NCI-H1930 (cell line): ENCODE data around the gene SORL1.
"Not testable (repeated sequence)": the region's sequence is repeated elsewhere in the genome, so short reads cannot be mapped to it uniquely, and the experiment has no call there.

ENCODE experiments used
- DNase-seq, 2 experiments: peaks; one replicate each; lab custom pipeline; 2025; lab: John Stamatoyannopoulos, UW

Gene SORL1

GRCh38 chr11:121451986-121452608 is at the start of gene SORL1:
Gene SORL1 (plus strand): TSS chr11:121452314. CDS start chr11:121452332, 18 bp downstream.
- DNase-seq = peak; percentile 68 to 75

- no peak for DNase-seq
These were observed 46.5 kb upstream of the SORL1 start for GRCh38 chr11:121405646-121406045.

GRCh38 chr11:121406291-121406690 is 45.8 kb upstream of the SORL1 start:
- no peak for DNase-seq

- DNase-seq = no peak
These were observed 43.3 kb upstream of the SORL1 start for GRCh38 chr11:121408830-121409229.

GRCh38 chr11:121410041-121410440 is 42.1 kb upstream of the SORL1 start:
- not testable (repeated sequence) for DNase-seq

- not testable (repeated sequence) for DNase-seq
These were observed 40.8 kb upstream of the SORL1 start for GRCh38 chr11:121411330-121411729.

- no peak for DNase-seq
These were observed 40.0 kb upstream of the SORL1 start for GRCh38 chr11:121412000-121412587.

GRCh38 chr11:121412711-121413415 is 39.3 kb upstream of the SORL1 start:
- no peak for DNase-seq

- DNase-seq = no peak
These were observed 37.8 kb upstream of the SORL1 start for GRCh38 chr11:121414141-121414913.

GRCh38 chr11:121415856-121416255 is 36.3 kb upstream of the SORL1 start:
- no peak for DNase-seq

- no peak for DNase-seq
These were observed 35.0 kb upstream of the SORL1 start for GRCh38 chr11:121417055-121417551.

- no peak for DNase-seq
These were observed 34.5 kb upstream of the SORL1 start for GRCh38 chr11:121417607-121418006.

- no peak for DNase-seq
These were observed 33.4 kb upstream of the SORL1 start for GRCh38 chr11:121418625-121419114.

GRCh38 chr11:121419836-121420235 is 32.3 kb upstream of the SORL1 start:
- no peak for DNase-seq

- no peak for DNase-seq
These were observed 31.7 kb upstream of the SORL1 start for GRCh38 chr11:121420398-121420797.

- no peak for DNase-seq
These were observed 30.8 kb upstream of the SORL1 start for GRCh38 chr11:121421149-121421901.

GRCh38 chr11:121422675-121423074 is 29.4 kb upstream of the SORL1 start:
- DNase-seq = no peak

- no peak for DNase-seq
These were observed 26.3 kb upstream of the SORL1 start for GRCh38 chr11:121425828-121426227.

- DNase-seq = peak in 1 of 2 experiments; percentile 31
These were observed 25.4 kb upstream of the SORL1 start for GRCh38 chr11:121426476-121427399.

- no peak for DNase-seq
These were observed 24.7 kb upstream of the SORL1 start for GRCh38 chr11:121427400-121427744.
